Mammary epithelial cell (primary cell): ENCODE measurements around the gene UMODL1.

Experiments
- EZH2 ChIP-seq: IDR thresholded peaks from 2 replicates; pipeline ENCODE4 v1.6.1; 2012; ENCODE audit warnings: low read length, inconsistent platforms, borderline replicate concordance
- TF ChIP-seq, protein P1 (sequence below), 2 donors: IDR thresholded peaks in 1 of 2; conservative IDR thresholded peaks in 1 of 2; 2 replicates each; pipeline ENCODE4 v1.5.1; 2011 to 2012; ENCODE audit warnings: inconsistent platforms in 2 of 2, low read length in 2 of 2, mild to moderate bottlenecking in 2 of 2, control low read depth in 1 of 2, low read depth in 1 of 2; ENCODE audit not compliant: insufficient read depth in 1 of 2; ENCODE audit errors: extremely low read depth in 1 of 2

DNA sequence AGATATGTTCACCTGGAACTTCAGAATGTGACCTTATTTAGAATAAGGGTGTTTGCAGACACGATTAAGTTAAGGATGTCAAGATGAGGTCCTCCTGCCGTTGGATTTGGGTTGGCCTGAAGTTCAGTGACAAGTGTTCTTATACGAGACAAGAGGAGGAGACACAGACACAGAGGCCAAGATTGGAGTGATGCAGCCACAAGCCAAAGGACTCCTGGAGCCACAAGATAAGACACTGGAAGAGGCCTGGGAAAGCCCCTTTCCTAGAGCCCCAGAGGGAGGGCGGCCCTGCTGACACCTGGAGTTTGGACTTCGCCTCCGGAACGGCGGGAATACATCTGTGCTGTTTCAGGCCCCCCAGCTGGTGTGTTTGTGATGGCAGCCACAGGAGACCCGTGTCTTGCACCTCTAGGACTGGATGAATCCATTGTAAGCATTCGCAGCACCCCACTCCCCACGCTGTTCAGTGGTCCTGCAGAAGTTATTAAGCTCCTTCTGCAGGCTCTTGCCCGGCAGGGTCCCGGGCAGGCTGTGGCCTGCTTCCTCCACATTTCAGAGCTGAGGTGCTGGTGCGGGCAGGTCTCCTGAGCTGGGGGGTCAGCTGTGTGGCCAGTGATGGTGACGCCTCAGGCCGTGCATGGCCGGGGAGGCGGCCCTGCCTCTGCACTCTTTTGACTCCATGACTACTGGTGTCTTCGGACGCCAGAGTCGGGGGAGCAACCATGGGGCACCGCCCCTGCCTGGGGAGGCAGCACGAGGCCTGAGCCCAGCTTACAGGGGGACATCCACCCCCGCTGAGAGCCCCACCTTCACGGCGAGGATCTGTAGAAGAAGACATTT lies 34.6 kb downstream of the UMODL1 start:
- TF ChIP-seq, protein P1, sequence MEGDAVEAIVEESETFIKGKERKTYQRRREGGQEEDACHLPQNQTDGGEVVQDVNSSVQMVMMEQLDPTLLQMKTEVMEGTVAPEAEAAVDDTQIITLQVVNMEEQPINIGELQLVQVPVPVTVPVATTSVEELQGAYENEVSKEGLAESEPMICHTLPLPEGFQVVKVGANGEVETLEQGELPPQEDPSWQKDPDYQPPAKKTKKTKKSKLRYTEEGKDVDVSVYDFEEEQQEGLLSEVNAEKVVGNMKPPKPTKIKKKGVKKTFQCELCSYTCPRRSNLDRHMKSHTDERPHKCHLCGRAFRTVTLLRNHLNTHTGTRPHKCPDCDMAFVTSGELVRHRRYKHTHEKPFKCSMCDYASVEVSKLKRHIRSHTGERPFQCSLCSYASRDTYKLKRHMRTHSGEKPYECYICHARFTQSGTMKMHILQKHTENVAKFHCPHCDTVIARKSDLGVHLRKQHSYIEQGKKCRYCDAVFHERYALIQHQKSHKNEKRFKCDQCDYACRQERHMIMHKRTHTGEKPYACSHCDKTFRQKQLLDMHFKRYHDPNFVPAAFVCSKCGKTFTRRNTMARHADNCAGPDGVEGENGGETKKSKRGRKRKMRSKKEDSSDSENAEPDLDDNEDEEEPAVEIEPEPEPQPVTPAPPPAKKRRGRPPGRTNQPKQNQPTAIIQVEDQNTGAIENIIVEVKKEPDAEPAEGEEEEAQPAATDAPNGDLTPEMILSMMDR (conservative IDR thresholded peaks at IDR 0.05 in 1 of 2, IDR thresholded peaks at IDR 0.05 in 1 of 2; ENCODE audit: extremely low read depth in 1 of 2, insufficient read depth in 1 of 2, low read depth in 1 of 2, low read length in 2 of 2): no peak
- TF ChIP-seq EZH2: no peak
